ENCODE measurements around the gene MYO5C. TPM values are rescaled to one million over a fixed set of nuclear protein-coding genes. Genes with fewer than 3 reads are reported as not detected.
A peak's percentile ranks its signal among the peaks of the same experiment; 100 is the strongest.
"Not testable (repeated sequence)": the region's sequence is repeated elsewhere in the genome, so short reads cannot be mapped to it uniquely, and the experiment has no call there.

The MYO5C gene
- total RNA-seq, 2 donors from 2014 or later = 1.0 to 1.1 TPM

GRCh38 chr15:52287114-52287513 is 8.5 kb downstream of the MYO5C start:
- Mint-ChIP-seq H3K9me3 (no peaks in the 10 kb centered on the region), H3K27ac (no peak overlapping the region), H3K36me3 (no peaks in the 10 kb centered on the region)
- DNase-seq (ENCODE audit: low spot score in 2 of 2) = no peak
- no peak for ATAC-seq

DNA sequence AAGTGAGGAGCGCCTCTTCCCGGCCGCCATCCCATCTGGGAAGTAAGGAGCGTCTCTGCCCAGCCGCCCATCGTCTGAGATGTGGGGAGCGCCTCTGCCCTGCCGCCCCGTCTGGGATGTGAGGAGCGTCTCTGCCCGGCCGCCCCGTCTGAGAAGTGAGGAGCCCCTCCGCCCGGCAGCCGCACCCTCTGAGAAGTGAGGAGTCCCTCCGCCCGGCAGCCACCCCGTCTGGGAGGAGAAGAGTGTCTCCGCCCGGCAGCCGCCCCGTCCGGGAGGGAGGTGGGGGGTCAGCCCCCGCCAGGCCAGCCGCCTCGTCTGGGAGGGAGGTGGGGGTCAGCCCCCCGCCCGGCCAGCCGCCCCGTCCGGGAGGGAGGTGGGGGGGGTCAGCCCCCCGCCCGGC is 9.7 kb downstream of the MYO5C start:
- not testable (repeated sequence) for ATAC-seq; H3K9me3 Mint-ChIP-seq; DNase-seq (ENCODE audit: low spot score in 2 of 2); H3K27ac Mint-ChIP-seq; H3K36me3 Mint-ChIP-seq

GRCh38 chr15:52284164-52284563 is 11.4 kb downstream of the MYO5C start:
- DNase-seq (ENCODE audit: low spot score in 2 of 2) = no peak
- no peak overlapping the region for H3K27ac Mint-ChIP-seq
- peak; percentile 54 to 94 for ATAC-seq
- no peaks in the 10 kb centered on the region for H3K9me3 Mint-ChIP-seq
- H3K36me3 Mint-ChIP-seq = no peaks in the 10 kb centered on the region

DNA sequence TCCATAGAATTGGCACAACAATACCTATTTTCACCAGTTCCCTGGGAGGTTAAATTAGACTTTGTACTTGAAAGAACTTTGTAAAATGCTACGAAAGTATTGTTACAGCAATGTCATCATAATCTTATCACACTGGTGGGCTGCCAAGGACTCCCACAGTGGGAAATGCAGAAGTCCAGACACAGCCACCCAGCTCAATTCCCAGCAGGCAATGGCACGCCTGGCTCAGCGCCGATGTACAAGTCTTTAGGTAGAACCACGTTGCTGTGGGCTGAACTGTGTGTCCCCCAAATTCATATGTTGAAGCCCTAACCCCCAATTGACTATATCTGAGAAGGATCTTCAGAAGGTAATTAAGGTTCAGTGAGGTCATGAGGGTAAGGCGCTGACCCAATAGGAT is 12.3 kb downstream of the MYO5C start:
- H3K9me3 Mint-ChIP-seq = no peaks in the 10 kb centered on the region
- ATAC-seq (no peak), DNase-seq (ENCODE audit: low spot score in 2 of 2) (no peak)
- no peaks in the 10 kb centered on the region for H3K36me3 Mint-ChIP-seq
- H3K27ac Mint-ChIP-seq = no peak overlapping the region

DNA sequence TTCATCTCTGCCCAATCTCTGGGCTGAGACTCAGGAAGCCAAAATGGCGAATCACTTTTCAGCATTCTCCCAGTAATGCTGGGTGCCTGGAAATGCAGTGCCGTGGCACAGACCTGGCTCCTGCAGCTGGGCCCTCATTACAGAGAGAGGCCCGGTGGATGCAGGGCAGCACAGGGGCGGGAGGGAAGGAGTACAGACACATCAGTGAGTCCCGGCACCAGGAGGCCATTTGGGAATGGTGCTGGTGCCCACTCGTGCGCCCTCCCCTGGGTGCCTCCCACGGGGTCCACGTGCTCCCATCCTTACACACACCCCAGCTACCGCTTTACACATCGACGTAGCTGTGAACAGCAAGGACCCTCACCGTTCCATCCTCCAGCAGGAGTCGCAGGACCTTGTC is 13.2 kb downstream of the MYO5C start:
- ATAC-seq (no peak), DNase-seq (ENCODE audit: low spot score in 2 of 2) (no peak)
- Mint-ChIP-seq H3K27ac (peak overlapping the region in 1 of 2 donors; percentile 2), H3K36me3 (no peaks in the 10 kb centered on the region), H3K9me3 (no peaks in the 10 kb centered on the region)

GRCh38 chr15:52281085-52282035 is 14.2 kb downstream of the MYO5C start:
- Mint-ChIP-seq H3K27ac (peak overlapping the region in 1 of 2 donors; percentile 8), H3K9me3 (no peaks in the 10 kb centered on the region), H3K36me3 (no peaks in the 10 kb centered on the region)
- DNase-seq (ENCODE audit: low spot score in 2 of 2) (no peak), ATAC-seq (no peak)

DNA sequence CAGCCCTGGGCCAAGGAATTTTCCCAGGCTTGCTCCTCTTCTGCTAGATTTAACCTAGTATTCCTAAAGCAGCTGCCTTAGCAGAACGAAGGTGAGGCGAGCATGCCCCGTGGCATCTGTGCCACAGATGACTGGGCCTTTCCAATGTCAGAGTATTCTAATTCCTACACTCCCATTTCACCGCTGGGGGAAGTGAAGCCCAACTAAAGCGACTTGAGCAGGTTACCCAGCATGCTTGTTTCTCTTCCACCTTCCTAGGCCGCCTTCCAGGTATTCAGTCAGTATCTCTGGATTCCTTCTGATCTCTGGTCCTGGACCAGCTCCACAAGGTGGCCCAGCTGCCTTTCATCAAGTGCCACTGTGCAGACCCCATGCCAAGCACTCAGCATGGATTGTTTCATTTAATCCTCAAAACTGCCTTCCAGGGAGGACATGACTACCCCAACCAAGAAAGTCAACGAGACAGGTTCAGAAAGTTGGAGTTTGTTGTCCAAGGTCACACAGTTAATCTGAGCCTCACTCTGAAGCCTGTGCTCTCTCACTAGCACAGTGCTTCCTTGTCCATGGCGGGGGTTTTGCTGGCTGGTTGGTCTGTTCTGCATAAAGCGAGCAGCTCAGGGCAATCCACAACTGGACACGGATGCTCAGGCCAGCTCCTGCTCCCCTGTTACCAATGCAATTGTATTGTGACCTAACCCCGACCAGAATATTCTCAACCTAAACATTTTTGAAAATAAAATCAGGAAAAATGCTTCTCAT is 15.1 kb downstream of the MYO5C start:
- no peak for ATAC-seq
- no peak for DNase-seq (ENCODE audit: low spot score in 2 of 2)
- no peaks in the 10 kb centered on the region for H3K36me3 Mint-ChIP-seq
- H3K27ac Mint-ChIP-seq = no peak overlapping the region
- H3K9me3 Mint-ChIP-seq = no peaks in the 10 kb centered on the region

DNA sequence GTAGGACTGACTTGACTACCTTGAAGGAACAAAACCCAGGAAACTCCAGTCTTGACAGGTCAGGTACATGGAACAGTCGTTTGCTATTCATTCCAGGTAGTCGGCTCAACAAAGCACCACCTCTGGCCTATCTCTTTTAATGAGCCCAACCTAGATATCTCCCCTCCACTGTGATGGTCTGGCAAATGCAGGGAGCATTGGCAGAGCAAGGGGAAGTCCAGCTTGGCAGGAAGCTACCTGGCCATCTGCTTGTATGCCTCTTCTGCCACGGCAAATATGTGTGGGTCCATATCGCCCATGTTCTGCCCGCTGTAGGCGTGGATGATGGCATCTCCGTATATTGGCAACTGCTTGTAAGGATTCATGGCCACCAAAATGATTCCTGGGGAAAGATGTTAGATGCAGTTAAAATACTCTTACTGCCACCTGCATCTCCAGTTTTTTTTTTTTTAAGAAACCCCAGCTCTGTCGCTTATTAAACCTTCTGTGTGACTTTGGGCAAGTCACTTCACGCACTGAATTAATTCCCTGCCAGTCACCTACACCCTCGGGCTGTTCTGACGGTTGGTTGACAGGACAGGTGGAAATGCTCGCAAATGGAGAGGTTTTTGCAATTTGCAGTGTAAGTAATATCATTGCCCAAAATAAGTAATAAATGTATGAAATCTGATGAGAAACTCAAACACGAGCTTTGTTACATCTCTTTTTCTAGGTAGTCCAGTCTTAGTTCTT is 16.8 kb downstream of the MYO5C start:
- Mint-ChIP-seq H3K9me3 (no peaks in the 10 kb centered on the region), H3K27ac (peak overlapping the region in 1 of 2 donors; percentile 26), H3K36me3 (no peaks in the 10 kb centered on the region)
- ATAC-seq (no peak), DNase-seq (ENCODE audit: low spot score in 2 of 2) (no peak)

GRCh38 chr15:52278135-52278534 is 17.5 kb downstream of the MYO5C start:
- H3K27ac Mint-ChIP-seq = peak overlapping the region in 1 of 2 donors; percentile 26
- no peak for ATAC-seq
- no peak for DNase-seq (ENCODE audit: low spot score in 2 of 2)
- H3K36me3 Mint-ChIP-seq = no peaks in the 10 kb centered on the region
- no peaks in the 10 kb centered on the region for H3K9me3 Mint-ChIP-seq

DNA sequence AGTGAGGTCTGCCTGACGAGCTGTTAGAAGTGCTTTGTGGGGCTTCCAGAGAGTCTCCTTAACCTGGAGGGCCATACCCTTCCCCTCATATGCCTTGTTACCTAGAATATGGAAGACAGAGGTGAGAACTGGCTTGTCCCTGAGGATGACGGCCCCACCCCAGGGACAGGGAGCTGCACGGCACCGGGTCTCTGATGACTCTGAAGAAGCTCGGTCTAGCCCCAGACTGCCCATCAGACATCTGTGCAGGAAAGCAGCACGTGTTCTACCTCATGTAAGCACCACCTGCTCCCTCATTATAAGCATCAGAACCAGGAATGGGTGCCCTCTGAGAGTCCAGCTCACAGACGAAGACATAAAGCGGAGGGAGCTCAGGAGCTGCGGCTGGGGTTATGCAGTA is 18.0 kb downstream of the MYO5C start:
- no peak overlapping the region for H3K27ac Mint-ChIP-seq
- ATAC-seq = no peak
- H3K36me3 Mint-ChIP-seq = no peaks in the 10 kb centered on the region
- no peaks in the 10 kb centered on the region for H3K9me3 Mint-ChIP-seq
- no peak for DNase-seq (ENCODE audit: low spot score in 2 of 2)

- ATAC-seq (no peak), DNase-seq (ENCODE audit: low spot score in 2 of 2) (no peak)
- Mint-ChIP-seq H3K27ac (no peak overlapping the region), H3K36me3 (no peaks in the 10 kb centered on the region), H3K9me3 (no peaks in the 10 kb centered on the region)
Measured at GRCh38 chr15:52276256-52276770, 19.3 kb downstream of the MYO5C start.

DNA sequence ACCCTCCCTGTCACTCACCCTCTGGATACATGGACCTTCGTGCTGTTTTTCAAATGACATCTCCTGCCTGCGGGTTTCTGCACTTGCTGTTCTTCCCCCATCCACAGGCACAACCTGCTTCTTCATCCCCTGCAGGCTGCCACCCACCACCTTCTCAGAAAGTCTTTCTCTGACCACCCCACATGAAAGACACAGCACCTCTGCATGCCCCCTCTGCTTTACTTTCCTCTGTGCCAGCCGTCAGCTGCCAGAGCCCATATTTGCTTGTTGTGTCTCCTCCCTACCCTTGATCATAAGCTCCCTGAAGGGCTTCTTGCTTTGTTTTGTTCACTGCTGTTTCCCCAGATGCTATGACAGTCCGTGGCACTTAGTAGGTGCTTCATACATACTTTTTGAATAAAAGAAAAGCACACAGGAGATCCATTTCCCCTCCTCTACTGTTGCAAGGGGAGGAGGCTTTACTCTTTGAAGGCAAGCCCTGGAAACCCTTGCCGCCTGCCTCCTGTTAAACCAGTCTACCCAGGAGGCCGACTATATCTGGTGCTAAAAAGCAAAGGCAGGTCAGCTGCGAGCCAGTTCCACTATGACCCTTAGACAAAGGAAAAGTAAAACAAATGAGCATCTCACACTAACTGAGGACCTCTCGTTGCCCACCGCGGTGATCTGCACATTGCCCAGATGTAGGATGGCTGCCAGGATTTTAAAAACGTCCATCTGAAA is 31.9 kb downstream of the MYO5C start:
- Mint-ChIP-seq H3K36me3 (peaks cover 8 to 12% of the 10 kb centered on the region in 2 donors), H3K27ac (peak overlapping the region; percentile 93 to 96), H3K9me3 (peaks cover 0 to 8% of the 10 kb centered on the region in 2 donors)
- DNase-seq (ENCODE audit: low spot score in 2 of 2) (no peak), ATAC-seq (no peak)

DNA sequence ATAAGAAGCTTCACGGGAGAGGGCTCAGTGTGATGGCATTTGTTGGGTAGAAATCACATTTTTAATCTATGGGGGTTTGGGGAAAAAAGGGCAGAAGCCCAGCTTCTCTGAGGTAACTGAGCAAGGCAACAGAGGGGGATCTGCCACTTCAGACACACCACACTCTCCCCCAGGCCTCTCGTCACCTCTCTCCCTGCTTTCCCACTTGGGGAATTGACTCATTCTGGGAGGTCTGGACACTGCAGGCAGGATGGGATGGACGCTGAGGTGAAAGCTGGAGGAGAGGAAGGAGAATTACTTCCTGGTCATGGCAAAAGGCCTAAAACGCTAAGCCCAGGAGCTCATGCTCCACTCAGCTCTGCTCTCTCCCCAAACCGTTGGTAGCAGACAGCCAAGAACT is 33.2 kb downstream of the MYO5C start:
- H3K36me3 Mint-ChIP-seq = peaks cover 8 to 12% of the 10 kb centered on the region in 2 donors
- peaks cover 0 to 8% of the 10 kb centered on the region in 2 donors for H3K9me3 Mint-ChIP-seq
- H3K27ac Mint-ChIP-seq = peak overlapping the region; percentile 84 to 96
- no peak for ATAC-seq
- no peak for DNase-seq (ENCODE audit: low spot score in 2 of 2)

- H3K36me3 Mint-ChIP-seq = peaks cover 8 to 12% of the 10 kb centered on the region in 2 donors
- ATAC-seq = peak; percentile 100
- peaks cover 0 to 8% of the 10 kb centered on the region in 2 donors for H3K9me3 Mint-ChIP-seq
- DNase-seq (ENCODE audit: low spot score in 2 of 2) = peak; percentile 66 to 81
- peak overlapping the region; percentile 84 to 96 for H3K27ac Mint-ChIP-seq
Measured at GRCh38 chr15:52261498-52262242, 33.9 kb downstream of the MYO5C start.

GRCh38 chr15:52261026-52261425 is 34.6 kb downstream of the MYO5C start:
- Mint-ChIP-seq H3K27ac (peak overlapping the region; percentile 22 to 96), H3K9me3 (peaks cover 0 to 8% of the 10 kb centered on the region in 2 donors), H3K36me3 (peaks cover 8 to 12% of the 10 kb centered on the region in 2 donors)
- DNase-seq (ENCODE audit: low spot score in 2 of 2) (no peak), ATAC-seq (no peak)
